Measurements from ENCODE around the gene KNDC1. TPM values are rescaled to one million over a fixed set of nuclear protein-coding genes. Genes with fewer than 3 reads are reported as not detected.

Gene KNDC1
- total and polyA plus RNA-seq, 2 of the 4 experiments (the other 2 are of a cell fraction): 0.18 to 1.1 TPM

DNA sequence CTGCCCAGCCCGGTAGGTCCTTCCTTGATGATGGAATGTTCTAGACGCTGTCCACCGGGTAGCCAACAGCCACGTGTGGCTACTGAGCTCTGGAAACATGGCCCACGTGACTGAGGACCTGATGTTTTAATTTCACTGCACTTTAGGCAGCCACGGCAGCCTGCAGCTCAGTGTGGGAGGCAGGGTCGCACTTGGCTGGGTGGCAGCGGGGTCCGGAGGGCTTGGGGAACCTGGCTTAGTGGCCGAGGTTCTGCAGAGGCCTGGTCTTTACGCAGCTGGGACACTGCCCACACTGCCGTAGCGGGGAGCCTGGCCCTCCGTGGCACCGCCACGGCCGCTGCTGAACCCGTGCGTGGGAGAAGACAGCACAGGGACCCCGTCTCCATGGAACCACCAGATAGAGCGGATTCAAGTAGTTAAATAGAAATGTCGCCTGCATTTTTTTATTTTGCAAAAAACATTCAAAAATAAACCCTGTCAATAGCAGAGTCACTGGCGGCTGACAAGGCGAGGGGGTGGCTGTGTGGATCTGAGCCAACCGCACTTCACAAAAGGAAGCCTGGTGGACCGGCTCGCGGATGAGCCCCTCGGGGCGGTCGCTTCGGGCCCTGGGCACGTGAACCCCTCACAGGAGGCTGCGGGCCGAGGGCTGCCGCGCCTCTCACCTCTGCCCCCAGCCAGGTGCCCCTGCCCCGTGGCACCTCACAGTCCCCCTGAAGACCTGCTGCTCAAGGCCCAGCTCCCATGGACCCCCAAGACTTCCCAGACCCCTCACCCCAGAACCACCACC lies 44.4 kb downstream of the KNDC1 start:
- H3K36me3 ChIP-seq (ENCODE audit: control insufficient read depth, insufficient read depth, low read length): no peaks in the 10 kb centered on the region
- H3K18ac ChIP-seq (ENCODE audit: low read depth, low read length): no peak overlapping the region
- no peak overlapping the region for H3K56ac ChIP-seq (ENCODE audit: extremely low read depth, insufficient read depth, low read length)
- H2BK5ac ChIP-seq (ENCODE audit: low read depth, low read length, poor library complexity, severe bottlenecking): no peak overlapping the region
- no peak overlapping the region for H2AFZ ChIP-seq (replicated peaks; ENCODE audit: low read length, poor library complexity)
- WGBS, 2 experiments (ENCODE audit: extremely low coverage in 2 of 2, insufficient read length in 1 of 2): 76% methylated on average over 15 of the region's 38 CpGs; no CpG with 5 or more reads in 1 of the 2 experiments
- H2AK9ac ChIP-seq (replicated peaks; ENCODE audit: low read depth, low read length, poor library complexity): no peak overlapping the region
- H3K23ac ChIP-seq (ENCODE audit: low read depth, low read length): no peak overlapping the region
- no peak overlapping the region for H4K5ac ChIP-seq (ENCODE audit: low read depth, low read length)
- no peaks in the 10 kb centered on the region for H3K4me1 ChIP-seq (ENCODE audit: control insufficient read depth, insufficient read depth, low read length)
- no peaks in the 10 kb centered on the region for H3K9me1 ChIP-seq (ENCODE audit: insufficient read depth, low read length)
- H3K9me3 ChIP-seq (ENCODE audit: control insufficient read depth, insufficient read depth, low read length): no peaks in the 10 kb centered on the region
- H3K4me3 ChIP-seq (ENCODE audit: insufficient read depth, low read depth, low read length): no peak overlapping the region
- ATAC-seq (ENCODE audit: low read depth) (no peak), DNase-seq (no peak)
- no peak overlapping the region for H4K8ac ChIP-seq (ENCODE audit: low read depth in 2 of 2, low read length in 2 of 2)
- ChIA-PET CTCF (no interaction called here), POLR2A (ENCODE audit: unreplicated experiment) (no interaction called here)
- TF ChIP-seq CEBPB (IDR thresholded peaks at IDR 0.05; ENCODE audit: low read depth, low read length) (no peak), FOS (IDR thresholded peaks at IDR 0.05; ENCODE audit: low read depth, low read length) (no peak), BHLHE40 (IDR thresholded peaks at IDR 0.05; ENCODE audit: low read depth, low read length) (no peak), RAD21 (IDR thresholded peaks at IDR 0.05; ENCODE audit: low read length) (no peak), RFX5 (IDR thresholded peaks at IDR 0.05; ENCODE audit: low read depth, low read length) (no peak), CHD1 (IDR thresholded peaks at IDR 0.05; ENCODE audit: low read depth, low read length) (no peak)
- TF ChIP-seq, protein P1, sequence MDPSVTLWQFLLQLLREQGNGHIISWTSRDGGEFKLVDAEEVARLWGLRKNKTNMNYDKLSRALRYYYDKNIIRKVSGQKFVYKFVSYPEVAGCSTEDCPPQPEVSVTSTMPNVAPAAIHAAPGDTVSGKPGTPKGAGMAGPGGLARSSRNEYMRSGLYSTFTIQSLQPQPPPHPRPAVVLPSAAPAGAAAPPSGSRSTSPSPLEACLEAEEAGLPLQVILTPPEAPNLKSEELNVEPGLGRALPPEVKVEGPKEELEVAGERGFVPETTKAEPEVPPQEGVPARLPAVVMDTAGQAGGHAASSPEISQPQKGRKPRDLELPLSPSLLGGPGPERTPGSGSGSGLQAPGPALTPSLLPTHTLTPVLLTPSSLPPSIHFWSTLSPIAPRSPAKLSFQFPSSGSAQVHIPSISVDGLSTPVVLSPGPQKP (IDR thresholded peaks at IDR 0.05; ENCODE audit: borderline replicate concordance, low read depth, low read length): no peak
- intact Hi-C loops (cut with micrococcal nuclease) (no loop called here), dilution Hi-C loops (cut with HindIII; ENCODE audit: low sequenced_read_pairs, unreplicated experiment) (no loop called here), in situ Hi-C loops (cut with MboI; ENCODE audit: low sequenced_read_pairs) (no loop called here)
- H2BK15ac ChIP-seq (ENCODE audit: low read depth, low read length): no peak overlapping the region
- no peak overlapping the region for H3K9ac ChIP-seq (ENCODE audit: low read depth, low read length)
- H3K27ac ChIP-seq (ENCODE audit: insufficient read depth, low read length): no peak overlapping the region
- BruUV-seq (replicated peaks): no TSS peak
- no peak overlapping the region for H4K91ac ChIP-seq (ENCODE audit: insufficient read depth, low read depth, low read length)
- H2BK20ac ChIP-seq (ENCODE audit: low read depth, low read length): no peak overlapping the region
- no peak overlapping the region for H3K4me2 ChIP-seq (ENCODE audit: low read depth, low read length)
- no peaks in the 10 kb centered on the region for H4K20me1 ChIP-seq (ENCODE audit: insufficient read depth, low read length)
- no peak overlapping the region for H2AK5ac ChIP-seq (ENCODE audit: low read depth, low read length)
- H3K27me3 ChIP-seq (ENCODE audit: control insufficient read depth, insufficient read depth, low read length): no peaks in the 10 kb centered on the region
- no peak overlapping the region for H2BK120ac ChIP-seq (ENCODE audit: low read depth, low read length)
- H3K79me1 ChIP-seq (ENCODE audit: low read depth in 1 of 2, low read length in 2 of 2): no peaks in the 10 kb centered on the region
- H3K4ac ChIP-seq (ENCODE audit: low read depth, low read length): no peak overlapping the region
- H3K14ac ChIP-seq (replicated peaks; ENCODE audit: low read depth, low read length): no peak overlapping the region
